ENCODE data around the gene ZNF57.

DNA sequence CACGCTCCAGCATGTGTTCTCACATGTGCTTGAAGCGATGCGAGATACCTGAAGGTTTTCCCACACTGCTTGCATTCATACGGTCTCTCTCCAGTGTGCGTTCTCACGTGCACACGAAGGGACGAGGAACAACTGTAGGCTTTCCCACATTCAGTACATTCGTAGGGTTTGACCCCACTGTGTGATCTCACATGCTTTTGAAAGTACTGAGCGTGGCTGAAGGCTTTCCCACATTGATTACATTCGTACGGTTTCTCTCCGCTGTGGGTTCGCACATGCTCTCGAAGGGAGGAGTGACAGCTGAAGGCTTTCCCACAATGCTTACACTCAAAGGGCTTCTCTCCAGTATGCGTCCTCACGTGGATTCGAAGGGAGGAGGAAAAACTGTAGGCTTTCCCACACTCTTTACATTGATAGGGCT, 32.8 kb downstream of the ZNF57 start:
- TF ChIP-seq GATA3 (IDR thresholded peaks at IDR 0.05; ENCODE audit: low read depth, low read length) (no peak), GATA2 (IDR thresholded peaks at IDR 0.05; ENCODE audit: low read depth, low read length) (no peak)
